Chondrocyte (in vitro differentiated cells): ENCODE measurements around the gene FAM149B1. TPM values are rescaled to one million over a fixed set of nuclear protein-coding genes. Genes with fewer than 3 reads are reported as not detected.
"Not testable (repeated sequence)": the region's sequence is repeated elsewhere in the genome, so short reads cannot be mapped to it uniquely, and the experiment has no call there.

Experiments used
- DNase-seq: peaks from one replicate; pipeline ENCODE4 v3.0.0; 2021; ENCODE audit warnings: mixed read lengths, low spot score
- H3K27ac Mint-ChIP-seq: one replicate; pipeline ENCODE4 v1.8.0; 2021; ENCODE audit warnings: mild to moderate bottlenecking, moderate library complexity, mixed read lengths; ENCODE audit not compliant: unreplicated experiment
- H3K27me3 Mint-ChIP-seq: 2 replicates; pipeline ENCODE4 v1.8.0; 2021; ENCODE audit warnings: low read depth, mixed read lengths
- H3K36me3 Mint-ChIP-seq: 2 replicates; pipeline ENCODE4 v1.8.0; 2021; ENCODE audit warnings: low read depth, mixed read lengths
- H3K4me1 Mint-ChIP-seq: 2 replicates; pipeline ENCODE4 v1.8.0; 2021; ENCODE audit warnings: low read depth, mild to moderate bottlenecking, mixed read lengths
- H3K4me3 Mint-ChIP-seq: one replicate; pipeline ENCODE4 v1.8.0; 2021; ENCODE audit warnings: mild to moderate bottlenecking, moderate library complexity, mixed read lengths; ENCODE audit not compliant: unreplicated experiment
- H3K9me3 Mint-ChIP-seq: 2 replicates; pipeline ENCODE4 v1.8.0; 2021; ENCODE audit warnings: low read depth, mixed read lengths
- CTCF ChIP-seq: fragments of 200-600 bp; sonication (generic); IDR thresholded peaks from 2 replicates; pipeline ENCODE4 v1.5.0; 2021; ENCODE audit warnings: antibody characterized with exemption, mild to moderate bottlenecking, moderate library complexity
- total RNA-seq: library from RNA; stranded (reverse); gene quantifications from 3 replicates; pipeline ENCODE4 v1.2.1, GENCODE V29; 2021

Gene FAM149B1
- total RNA-seq, 1 donor from 2014 or later = 20.8 TPM

DNA sequence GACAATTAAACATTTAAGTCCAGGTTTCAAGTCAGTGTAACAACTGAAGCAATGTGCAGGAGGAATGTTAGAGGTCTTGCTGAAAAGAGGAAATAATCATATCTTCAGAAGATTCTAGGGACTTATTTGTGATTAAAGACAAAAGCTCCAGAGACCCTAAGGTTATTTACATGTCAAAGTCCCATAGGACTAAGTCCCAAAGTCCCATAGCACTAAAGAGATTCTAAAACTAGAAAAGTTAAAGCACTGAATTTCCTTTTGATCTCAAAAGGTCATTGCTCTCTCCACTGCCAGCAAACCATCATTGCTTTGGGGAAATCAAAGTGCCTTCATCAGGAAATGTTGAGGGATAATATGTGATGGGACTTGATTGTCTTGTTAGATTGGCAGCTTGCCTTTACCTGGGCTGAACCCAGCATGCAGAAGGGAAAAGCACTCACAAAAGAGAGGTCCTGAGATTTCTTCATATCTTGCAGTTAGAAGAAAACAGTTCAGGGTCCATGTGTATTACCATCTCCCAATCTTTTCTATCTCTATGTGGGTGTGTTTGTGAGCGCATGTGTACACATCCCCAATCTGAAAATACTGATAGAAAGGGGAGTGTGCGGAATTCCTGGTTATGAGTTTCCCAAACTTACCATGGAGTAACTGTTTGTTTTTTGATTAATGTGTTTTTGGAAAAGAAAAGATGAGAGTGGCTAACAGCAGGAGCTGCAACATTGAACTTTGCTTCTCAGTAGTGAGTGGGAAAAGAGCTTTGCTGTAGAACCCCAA is 35.8 kb upstream of the FAM149B1 start:
- Mint-ChIP-seq H3K4me3 (no peak overlapping the region), H3K36me3 (peaks cover 33% of the 10 kb centered on the region)
- no peak for DNase-seq

DNA sequence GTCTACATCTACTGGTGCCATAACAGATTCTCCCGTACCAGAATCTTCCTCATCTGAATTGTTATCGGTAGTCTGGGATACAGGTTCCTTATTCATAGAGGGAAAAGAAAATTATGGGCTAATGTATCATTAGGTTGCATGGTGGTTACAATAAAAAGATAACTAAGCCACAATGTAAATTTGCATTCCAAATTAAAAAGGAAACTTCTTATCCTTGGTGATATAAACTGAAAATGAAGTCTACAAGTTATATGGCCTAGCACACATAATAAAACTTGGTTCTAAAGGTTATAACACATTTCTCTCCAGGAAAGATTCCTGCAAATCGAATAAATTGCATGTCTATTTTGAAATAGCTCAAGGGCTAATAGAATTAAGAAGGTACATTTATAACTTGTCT is 33.2 kb upstream of the FAM149B1 start:
- H3K9me3 Mint-ChIP-seq = no peaks in the 10 kb centered on the region
- H3K27ac Mint-ChIP-seq = no peak overlapping the region
- no peak for DNase-seq
- no peaks in the 10 kb centered on the region for H3K4me1 Mint-ChIP-seq
- no peak overlapping the region for H3K4me3 Mint-ChIP-seq
- no peak for TF ChIP-seq CTCF
- no peaks in the 10 kb centered on the region for H3K27me3 Mint-ChIP-seq
- peaks cover 42% of the 10 kb centered on the region for H3K36me3 Mint-ChIP-seq

More for the DNA sequence above, 35.8 kb upstream of the FAM149B1 start:
- no peaks in the 10 kb centered on the region for H3K9me3 Mint-ChIP-seq
- no peak for TF ChIP-seq CTCF
- H3K27ac Mint-ChIP-seq = no peak overlapping the region
- H3K27me3 Mint-ChIP-seq = no peaks in the 10 kb centered on the region
- H3K4me1 Mint-ChIP-seq = no peaks in the 10 kb centered on the region

- no peak overlapping the region for H3K4me3 Mint-ChIP-seq
- DNase-seq = no peak
- no peak overlapping the region for H3K27ac Mint-ChIP-seq
- no peak for TF ChIP-seq CTCF
- H3K27me3 Mint-ChIP-seq = no peaks in the 10 kb centered on the region
- H3K4me1 Mint-ChIP-seq = no peaks in the 10 kb centered on the region
- H3K36me3 Mint-ChIP-seq = peaks cover 37% of the 10 kb centered on the region
- no peaks in the 10 kb centered on the region for H3K9me3 Mint-ChIP-seq
Measured at GRCh38 chr10:73136627-73137026, 31.3 kb upstream of the FAM149B1 start.

- H3K36me3 Mint-ChIP-seq = peaks cover 37% of the 10 kb centered on the region
Measured at GRCh38 chr10:73139251-73139650, 28.7 kb upstream of the FAM149B1 start.

DNA sequence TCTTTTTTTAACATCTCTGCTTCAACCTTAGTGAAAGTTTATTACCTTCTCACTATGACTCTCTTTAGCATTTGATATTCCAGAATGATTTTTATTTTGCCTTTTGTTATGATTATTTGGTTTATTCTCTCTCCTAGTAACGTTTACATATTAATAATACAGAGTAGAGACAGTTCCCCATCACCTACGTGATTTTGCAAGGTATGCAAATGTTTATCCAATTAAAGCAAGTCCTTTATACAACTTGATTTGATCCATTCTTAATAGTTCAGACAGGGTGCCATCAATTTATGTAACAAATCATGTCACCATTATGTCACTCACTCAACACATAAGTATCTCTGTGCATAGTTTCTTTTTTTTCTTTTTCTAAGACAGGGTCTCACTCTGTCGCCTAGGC is 26.3 kb upstream of the FAM149B1 start:
- H3K36me3 Mint-ChIP-seq = peaks cover 33% of the 10 kb centered on the region

More at GRCh38 chr10:73139251-73139650, 28.7 kb upstream of the FAM149B1 start:
- TF ChIP-seq CTCF = no peak
- H3K27ac Mint-ChIP-seq = no peak overlapping the region
- no peak overlapping the region for H3K4me3 Mint-ChIP-seq
- H3K27me3 Mint-ChIP-seq = no peaks in the 10 kb centered on the region
- no peaks in the 10 kb centered on the region for H3K4me1 Mint-ChIP-seq
- no peaks in the 10 kb centered on the region for H3K9me3 Mint-ChIP-seq
- no peak for DNase-seq

DNA sequence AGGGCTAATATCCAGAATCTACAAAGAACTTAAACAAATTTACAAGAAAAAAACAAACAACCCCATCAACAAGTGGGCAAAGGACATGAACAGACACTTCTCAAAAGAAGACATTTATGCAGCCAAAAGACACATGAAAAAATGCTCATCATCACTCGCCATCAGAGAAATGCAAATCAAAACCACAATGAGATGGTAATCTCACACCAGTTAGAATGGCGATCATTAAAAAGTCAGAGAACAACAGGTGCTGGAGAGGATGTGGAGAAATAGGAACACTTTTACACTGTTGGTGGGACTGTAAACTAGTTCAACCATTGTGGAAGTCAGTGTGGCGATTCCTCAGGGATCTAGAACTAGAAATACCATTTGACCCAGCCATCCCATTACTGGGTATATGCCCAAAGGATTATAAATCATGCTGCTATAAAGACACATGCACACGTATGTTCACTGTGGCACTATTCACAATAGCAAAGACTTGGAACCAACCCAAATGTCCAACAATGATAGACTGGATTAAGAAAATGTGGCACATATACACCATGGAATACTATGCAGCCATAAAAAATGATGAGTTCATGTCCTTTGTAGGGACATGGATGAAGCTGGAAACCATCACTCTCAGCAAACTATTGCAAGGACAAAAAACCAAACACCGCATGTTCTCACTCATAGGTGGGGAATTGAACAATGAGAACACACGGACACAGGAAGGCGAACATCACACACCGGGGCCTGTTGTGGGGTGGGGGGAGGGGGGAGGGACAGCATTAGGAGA is 17.1 kb upstream of the FAM149B1 start:
- H3K9me3 Mint-ChIP-seq, H3K4me3 Mint-ChIP-seq, H3K27ac Mint-ChIP-seq, DNase-seq, H3K4me1 Mint-ChIP-seq, H3K27me3 Mint-ChIP-seq: not testable (repeated sequence)
- H3K36me3 Mint-ChIP-seq = peaks cover 31% of the 10 kb centered on the region

More for the DNA sequence above, 26.3 kb upstream of the FAM149B1 start:
- H3K4me1 Mint-ChIP-seq = no peaks in the 10 kb centered on the region
- no peak overlapping the region for H3K4me3 Mint-ChIP-seq
- no peak for DNase-seq
- no peak for TF ChIP-seq CTCF
- H3K9me3 Mint-ChIP-seq = no peaks in the 10 kb centered on the region
- H3K27ac Mint-ChIP-seq = no peak overlapping the region
- no peaks in the 10 kb centered on the region for H3K27me3 Mint-ChIP-seq
